Astrocyte of the cerebellum (primary cell): ENCODE data around the gene MEPE.

Experiments
- DNase-seq: peaks from one replicate; pipeline ENCODE4 v3.0.0-alpha.2; 2011; ENCODE audit warnings: low read depth
- H3K4me3 ChIP-seq: 2 replicates; pipeline ENCODE4 v1.5.1; 2011; ENCODE audit warnings: mild to moderate bottlenecking, low read depth, low read length, moderate library complexity
- CTCF ChIP-seq: IDR thresholded peaks from 2 replicates; pipeline ENCODE4 v1.5.1; 2012; ENCODE audit warnings: low read length, low read depth, moderate library complexity, mild to moderate bottlenecking; ENCODE audit errors: missing control alignments
- in situ Hi-C: cut with HindIII; loops from 2 replicates; pipeline ENCODE4 v1.10.0; 2017; ENCODE audit warnings: low sequenced_read_pairs

The MEPE gene

GRCh38 chr4:87804871-87805270 is 27.9 kb upstream of the MEPE start:
- in situ Hi-C loops = no loop called here
- DNase-seq = no peak
- no peak overlapping the region for H3K4me3 ChIP-seq
- TF ChIP-seq CTCF = no peak

- no peak overlapping the region for H3K4me3 ChIP-seq
- TF ChIP-seq CTCF = no peak
- in situ Hi-C loops = no loop called here
- no peak for DNase-seq
These were observed 26.8 kb upstream of the MEPE start for GRCh38 chr4:87805971-87806370.

- in situ Hi-C loops = no loop called here
- no peak overlapping the region for H3K4me3 ChIP-seq
- no peak for TF ChIP-seq CTCF
- DNase-seq = no peak
These were observed 26.2 kb upstream of the MEPE start for GRCh38 chr4:87806520-87806919.

- no peak for DNase-seq
- no peak for TF ChIP-seq CTCF
- in situ Hi-C loops = no loop called here
- H3K4me3 ChIP-seq = no peak overlapping the region
These were observed 25.4 kb upstream of the MEPE start for GRCh38 chr4:87807402-87807801.

- in situ Hi-C loops = no loop called here
- DNase-seq = no peak
- TF ChIP-seq CTCF = no peak
- H3K4me3 ChIP-seq = no peak overlapping the region
These were observed 20.8 kb upstream of the MEPE start for GRCh38 chr4:87811977-87812376.

- no peak for TF ChIP-seq CTCF
- H3K4me3 ChIP-seq = no peak overlapping the region
- in situ Hi-C loops = no loop called here
- peak; percentile 33 for DNase-seq
These were observed 13.4 kb upstream of the MEPE start for GRCh38 chr4:87819281-87819919.
